ENCODE results near the gene GAP43.

DNA sequence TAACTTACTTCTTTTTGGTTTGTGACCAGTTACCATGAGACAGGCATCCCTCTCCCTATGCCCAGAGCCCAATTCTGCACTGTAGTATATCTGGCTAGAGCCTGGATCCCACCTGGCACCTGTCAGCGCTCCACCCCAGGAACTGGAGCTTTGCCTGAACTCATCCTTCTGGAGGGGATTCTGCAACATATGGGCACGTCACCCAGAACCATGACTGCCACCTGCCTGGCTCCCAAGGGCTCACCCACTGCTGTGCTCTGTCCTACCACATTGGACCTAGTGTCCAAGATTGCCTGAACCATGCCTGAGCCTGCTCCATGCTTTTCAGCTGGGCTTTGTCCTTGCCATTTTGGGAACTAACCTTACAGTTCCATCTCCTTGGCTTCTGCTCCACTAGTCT lies 21.1 kb upstream of the GAP43 start:
- TF ChIP-seq, protein P1, sequence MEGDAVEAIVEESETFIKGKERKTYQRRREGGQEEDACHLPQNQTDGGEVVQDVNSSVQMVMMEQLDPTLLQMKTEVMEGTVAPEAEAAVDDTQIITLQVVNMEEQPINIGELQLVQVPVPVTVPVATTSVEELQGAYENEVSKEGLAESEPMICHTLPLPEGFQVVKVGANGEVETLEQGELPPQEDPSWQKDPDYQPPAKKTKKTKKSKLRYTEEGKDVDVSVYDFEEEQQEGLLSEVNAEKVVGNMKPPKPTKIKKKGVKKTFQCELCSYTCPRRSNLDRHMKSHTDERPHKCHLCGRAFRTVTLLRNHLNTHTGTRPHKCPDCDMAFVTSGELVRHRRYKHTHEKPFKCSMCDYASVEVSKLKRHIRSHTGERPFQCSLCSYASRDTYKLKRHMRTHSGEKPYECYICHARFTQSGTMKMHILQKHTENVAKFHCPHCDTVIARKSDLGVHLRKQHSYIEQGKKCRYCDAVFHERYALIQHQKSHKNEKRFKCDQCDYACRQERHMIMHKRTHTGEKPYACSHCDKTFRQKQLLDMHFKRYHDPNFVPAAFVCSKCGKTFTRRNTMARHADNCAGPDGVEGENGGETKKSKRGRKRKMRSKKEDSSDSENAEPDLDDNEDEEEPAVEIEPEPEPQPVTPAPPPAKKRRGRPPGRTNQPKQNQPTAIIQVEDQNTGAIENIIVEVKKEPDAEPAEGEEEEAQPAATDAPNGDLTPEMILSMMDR (IDR thresholded peaks at IDR 0.05), result no peak
- no peak for TF ChIP-seq POLR2AphosphoS5 (IDR thresholded peaks at IDR 0.05)

All from breast epithelium (tissue), 3 donors.